NCI-H82 (cell line): ENCODE results near the gene FCGR3B.
A peak's percentile ranks its signal among the peaks of the same experiment; 100 is the strongest.
"Not testable (repeated sequence)": the region's sequence is repeated elsewhere in the genome, so short reads cannot be mapped to it uniquely, and the experiment has no call there.

Experiments used
- DNase-seq: peaks from one replicate; lab custom pipeline; 2025; lab: John Stamatoyannopoulos, UW

Gene FCGR3B

DNA sequence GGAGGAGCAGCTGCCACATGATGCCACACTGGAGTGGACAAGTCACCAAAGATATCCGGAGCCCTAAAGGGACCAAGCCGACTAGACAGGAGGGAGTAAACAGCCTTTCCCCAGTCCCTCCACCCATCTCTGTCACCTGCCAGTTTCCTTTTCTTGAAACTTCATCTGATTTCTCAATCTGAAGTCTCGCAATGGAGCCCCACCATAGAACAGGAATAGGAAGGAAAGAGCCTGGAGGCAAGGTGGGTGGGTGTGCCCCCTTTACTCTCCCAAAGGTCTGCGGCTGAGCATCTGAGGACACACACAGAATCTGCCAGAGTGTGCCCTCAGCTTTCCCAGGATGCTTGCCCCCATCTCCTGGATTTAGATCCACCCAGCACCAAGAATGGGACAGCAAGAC, at the start of gene FCGR3B:
TSS of gene FCGR3B (minus strand) at position 101 of the 400 bp plus-strand sequence. CDS start at position 19, 82 bp downstream.
- DNase-seq, result no peak

DNA sequence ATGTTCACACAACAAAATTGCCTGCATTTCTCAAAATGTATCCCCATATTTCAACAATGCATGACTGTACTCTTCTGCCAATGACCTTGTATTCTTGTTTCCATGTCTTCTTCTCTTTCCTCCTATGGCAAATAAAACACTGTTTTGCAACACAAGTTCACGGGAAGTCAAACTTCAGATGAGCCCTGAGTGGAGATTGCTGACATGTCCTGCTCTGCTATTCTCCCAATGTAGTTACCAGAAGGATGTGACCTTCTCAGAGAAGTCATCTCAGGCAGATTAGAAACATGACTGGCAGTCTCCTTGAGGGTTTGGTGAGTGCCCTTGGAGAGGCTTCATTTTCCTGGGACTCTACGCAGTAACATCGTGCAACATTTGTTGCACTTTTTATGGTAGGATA, 47.5 kb upstream of the FCGR3B start:
- DNase-seq, result no peak

DNA sequence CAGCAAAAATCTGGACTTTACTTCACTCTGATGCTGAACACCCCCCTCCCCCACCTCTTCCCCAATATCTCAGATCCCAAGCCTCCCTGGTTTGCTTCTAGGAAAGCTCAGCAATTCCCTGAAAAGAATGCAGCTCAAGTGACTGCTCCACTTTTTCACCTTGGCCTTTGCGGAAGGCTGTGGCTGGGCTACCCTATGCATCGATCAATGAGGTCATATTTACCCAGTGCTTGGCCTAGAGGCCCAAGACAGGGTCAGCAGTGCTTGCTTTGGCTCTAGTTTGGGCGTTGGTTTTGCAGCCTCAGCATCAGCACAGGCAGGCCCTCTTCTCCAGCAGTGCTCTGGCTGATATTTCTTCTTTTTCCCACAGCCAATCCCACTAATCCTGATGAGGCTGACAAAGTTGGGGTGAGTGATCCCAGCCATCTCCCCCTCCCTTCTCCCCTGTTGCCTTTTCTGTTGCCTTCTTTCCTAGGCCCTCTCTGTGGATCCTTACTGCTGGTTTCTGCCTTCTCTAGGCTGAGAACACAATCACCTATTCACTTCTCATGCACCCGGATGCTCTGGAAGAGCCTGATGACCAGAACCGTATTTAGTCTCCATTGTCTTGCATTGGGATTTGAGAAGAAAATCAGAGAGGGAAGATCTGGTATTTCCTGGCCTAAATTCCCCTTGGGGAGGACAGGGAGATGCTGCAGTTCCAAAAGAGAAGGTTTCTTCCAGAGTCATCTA, 46.1 kb upstream of the FCGR3B start:
- DNase-seq, result no peak

DNA sequence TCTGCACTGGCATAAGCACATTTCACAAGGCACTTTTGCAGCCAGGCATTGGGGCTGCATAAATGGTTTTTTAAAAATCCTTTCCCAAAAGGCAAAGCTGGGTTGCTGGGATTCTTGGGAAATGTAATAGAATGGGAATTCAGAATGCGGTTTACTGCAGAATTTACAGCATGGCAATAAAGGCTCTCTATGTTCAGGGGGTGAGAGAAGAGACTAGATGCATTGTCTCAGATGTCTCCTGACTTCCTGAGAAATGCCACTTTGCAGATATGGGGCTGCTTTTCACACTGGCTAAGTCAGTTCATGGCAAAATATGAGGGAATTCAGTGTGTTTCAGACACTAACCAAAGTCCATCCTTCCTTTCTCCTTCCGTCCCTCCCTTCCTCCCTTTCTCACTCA, 45.5 kb upstream of the FCGR3B start:
- no peak for DNase-seq

DNA sequence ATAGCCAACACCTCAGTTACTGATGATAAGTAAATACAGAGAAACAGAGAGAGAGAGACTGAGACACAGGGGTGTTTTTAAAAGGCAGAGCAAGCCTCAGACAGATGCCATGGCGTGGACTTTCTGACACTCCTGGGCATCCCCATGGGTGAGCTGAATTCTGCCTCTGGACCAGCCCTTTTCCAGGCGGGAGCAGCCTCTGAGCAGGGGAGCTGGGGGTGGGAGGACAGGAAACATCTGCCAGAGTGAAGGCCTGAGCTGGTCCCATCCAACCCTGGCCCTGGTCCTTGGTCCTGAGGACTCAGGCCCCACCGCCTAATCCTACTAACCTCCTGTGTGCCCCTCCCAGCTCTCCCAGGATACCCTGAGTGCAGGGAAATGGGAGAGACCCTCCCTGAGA, 43.9 kb upstream of the FCGR3B start:
- DNase-seq, result not testable (repeated sequence)

DNA sequence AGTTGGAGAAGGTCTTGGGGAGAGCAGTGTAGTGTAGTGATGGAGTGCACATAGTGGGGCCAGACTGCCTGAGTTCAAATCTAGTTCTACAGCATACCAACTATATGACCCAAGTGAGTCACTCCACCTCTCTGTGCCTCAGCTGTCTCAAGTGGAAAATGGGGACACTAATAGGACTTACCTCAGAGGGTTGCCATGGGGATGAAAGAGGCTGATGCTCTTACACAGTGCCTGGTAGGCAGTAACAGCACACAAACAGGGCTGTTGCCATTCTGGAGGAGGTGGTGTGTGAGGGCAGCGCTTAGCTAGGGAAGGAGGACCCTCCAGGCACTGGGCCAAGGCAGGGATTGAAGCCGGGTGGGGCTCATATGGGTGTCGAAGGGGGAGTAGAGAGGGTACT, 43.5 kb upstream of the FCGR3B start:
- DNase-seq, result not testable (repeated sequence)

DNA sequence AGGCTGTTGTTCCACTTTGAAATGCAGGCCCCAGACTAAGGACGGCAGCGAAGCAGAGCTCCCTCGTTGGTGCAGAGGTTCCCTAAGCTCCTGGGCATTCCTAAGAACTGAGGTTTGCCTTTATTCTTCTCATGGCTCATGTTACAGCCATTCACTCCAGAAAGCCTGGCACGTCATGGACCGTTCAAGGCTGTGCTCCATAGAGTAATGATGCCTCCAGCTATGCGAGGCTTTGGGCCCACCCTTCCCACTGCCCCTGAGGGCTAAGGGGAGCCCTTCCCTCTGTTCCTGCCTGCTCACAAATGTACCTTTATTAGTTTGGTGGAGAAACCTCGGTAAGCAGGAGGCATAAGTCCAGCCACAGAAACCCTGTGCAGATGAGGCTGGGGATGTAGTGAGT, 42.5 kb upstream of the FCGR3B start:
- not testable (repeated sequence) for DNase-seq

DNA sequence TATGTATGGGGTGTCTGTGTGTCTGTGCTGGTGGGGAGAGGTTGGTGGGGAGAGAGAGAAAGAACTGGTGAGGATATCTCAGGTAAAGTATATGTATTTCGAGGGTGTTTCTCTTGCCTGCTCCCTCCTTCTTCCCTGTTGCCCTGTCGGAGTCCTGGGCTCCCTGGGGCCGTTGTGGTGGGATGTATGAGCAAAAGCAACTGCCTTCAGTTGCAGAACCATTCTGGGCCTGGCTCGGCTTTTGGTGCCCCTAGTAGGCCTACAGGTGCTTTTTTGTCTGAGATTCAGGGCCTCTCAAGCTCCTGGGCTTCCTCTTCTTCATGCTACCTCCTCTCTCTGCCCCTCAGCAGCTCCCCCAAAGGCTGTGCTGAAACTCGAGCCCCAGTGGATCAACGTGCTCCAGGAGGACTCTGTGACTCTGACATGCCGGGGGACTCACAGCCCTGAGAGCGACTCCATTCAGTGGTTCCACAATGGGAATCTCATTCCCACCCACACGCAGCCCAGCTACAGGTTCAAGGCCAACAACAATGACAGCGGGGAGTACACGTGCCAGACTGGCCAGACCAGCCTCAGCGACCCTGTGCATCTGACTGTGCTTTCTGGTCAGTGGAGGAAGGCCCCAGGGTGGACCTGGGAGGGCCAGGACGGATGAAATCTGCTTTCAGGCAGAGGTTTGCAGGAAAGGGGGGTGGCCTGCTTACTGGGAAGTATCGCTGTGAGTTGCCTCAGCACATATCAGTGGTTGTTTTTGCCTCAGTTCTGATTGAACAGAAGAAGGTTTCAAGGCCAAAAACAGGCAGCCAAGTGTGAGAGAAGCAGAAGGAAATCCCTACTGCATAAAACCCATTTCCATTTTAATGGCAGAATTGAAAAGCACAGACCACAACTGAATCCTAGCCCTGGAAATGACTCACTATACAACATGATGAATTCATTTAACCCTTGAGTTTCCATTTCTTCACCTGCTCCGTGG, 40.4 kb upstream of the FCGR3B start:
- not testable (repeated sequence) for DNase-seq

DNA sequence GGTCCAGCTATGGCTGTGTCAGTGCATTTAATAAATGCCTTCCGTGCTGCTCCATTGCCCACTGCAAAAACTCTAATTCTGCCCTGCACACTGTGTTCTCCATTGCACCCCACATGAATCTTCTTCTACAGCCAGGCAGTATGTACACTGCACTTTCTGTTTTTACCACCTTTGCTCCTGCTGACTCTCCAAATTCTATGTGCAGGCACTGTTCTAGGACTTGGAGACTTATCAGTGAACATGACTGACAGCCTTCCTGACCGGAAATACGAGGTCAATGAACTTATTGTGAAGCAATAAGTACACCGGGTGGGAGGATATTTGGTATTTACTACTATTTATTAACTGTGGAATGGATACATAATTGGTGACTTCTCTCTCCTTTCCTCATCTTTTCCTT, 33.7 kb upstream of the FCGR3B start:
- DNase-seq, result not testable (repeated sequence)

DNA sequence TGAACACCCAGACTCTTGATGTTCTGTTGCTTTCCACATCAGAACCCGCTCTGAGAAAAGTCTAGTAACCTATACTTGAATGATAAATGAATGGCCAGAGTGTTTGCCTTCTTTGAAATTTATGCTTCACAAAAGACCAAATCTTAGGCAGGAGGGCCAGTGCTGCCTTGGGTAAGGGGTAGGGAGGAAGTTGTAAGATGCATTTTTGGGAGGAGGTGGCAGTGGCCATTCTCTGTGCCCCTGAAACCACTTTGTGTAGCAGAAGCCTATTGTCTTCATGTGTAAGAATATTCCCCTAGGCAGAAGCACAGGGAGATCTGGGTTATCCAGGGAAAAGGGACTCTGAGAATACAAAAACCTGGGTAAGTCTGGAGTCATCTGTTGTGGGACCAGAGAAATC, 32.6 kb upstream of the FCGR3B start:
- DNase-seq, result not testable (repeated sequence)

DNA sequence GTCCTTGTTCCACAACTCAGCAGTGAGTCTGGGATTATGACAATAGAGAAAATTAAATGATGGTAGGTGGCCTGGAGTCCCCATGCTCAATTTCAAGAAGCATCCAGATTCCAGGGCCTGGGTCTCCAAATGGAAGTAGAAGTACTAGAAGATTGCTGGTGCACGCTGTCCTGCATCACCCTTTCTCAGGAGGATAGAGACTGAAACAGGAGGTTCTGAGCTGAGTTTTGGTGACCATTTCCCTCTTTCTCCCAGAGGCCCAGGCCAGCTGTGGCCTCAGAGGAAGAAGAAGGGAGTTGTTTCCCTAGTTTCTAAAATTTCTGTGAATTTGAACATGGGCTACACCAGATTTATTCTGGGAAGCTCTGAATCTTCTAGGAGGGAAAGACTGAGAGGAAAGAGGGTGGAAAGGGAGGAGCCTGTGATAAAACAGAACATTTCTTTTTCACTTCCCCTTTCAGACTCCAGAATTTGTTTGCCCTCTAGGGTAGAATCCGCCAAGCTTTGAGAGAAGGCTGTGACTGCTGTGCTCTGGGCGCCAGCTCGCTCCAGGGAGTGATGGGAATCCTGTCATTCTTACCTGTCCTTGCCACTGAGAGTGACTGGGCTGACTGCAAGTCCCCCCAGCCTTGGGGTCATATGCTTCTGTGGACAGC, 31.8 kb upstream of the FCGR3B start, which contains the start of gene FCGR2B:
TSS of gene FCGR2B (plus strand) at position 460 of the 656 bp plus-strand sequence. CDS start at position 559, 99 bp downstream.
- DNase-seq, result not testable (repeated sequence)

DNA sequence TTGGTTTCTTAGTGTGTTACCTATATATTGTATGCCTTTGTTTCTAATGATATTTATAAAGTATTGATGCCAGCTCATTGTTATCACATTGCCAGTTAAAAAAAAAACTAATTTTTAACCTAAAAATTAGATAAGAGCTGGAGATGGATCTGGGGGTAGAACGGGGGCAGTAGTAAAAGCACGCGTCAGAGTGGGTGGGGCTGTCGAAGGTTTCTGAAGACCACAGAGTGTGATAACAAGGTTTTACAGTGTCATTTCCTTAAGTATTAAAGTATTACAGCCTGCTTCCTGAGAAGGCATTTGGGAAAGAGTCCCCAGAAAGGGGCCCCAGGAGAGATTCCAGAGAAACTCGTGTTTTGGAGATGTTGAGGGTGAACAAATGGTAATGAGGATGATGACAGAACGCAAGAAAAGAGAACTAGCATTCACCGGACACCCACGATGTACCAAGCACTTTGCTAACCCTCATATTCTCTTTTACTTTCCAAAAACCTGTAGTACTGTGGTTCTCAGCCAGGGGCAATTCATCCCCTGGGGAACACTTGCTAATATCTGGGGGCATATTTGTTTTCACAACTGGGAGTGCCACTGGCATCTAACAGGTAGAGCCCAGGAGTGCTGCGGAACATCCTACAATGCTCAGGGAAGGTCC, 30.8 kb upstream of the FCGR3B start:
- DNase-seq, result not testable (repeated sequence)

DNA sequence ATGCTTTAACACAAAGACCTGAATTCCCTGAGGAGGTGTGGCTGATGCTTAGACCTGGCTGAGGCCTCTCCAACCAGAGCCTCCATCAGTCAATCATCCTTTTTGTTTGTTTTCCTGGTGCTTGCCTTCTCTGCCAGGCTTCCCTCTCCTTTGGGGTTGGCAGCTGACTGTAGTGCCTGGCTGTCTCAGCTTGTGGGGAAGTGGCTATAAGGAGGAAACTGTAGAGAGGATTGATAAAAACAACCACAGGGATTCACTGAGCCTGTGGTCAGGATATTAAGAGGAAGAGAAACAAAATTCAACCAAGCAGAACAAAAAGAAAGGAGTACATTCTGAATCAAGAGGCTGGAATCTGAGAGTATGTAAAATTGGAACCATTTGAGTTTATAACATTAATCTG, 27.5 kb upstream of the FCGR3B start:
- DNase-seq, result not testable (repeated sequence)

DNA sequence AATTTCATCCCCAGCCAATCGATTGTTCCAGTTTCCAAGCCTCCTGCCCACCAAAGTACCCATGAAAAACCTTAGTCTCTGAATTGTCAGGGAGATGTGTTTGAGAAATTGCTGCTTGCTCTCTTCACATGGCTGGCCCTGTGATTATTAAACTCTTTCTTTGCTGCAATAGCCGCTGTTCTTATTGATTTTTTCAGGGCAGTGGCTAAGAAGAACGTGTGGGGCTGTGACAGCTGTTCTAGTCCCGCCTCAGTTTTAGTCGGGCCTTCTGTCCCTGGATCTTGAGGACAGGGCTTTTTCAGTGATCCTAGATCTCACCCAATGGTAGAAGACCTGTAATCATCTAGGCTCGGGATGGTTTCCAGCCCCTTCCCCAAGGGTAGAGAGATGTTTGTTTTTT, 23.0 kb upstream of the FCGR3B start:
- peak; percentile 51 for DNase-seq

DNA sequence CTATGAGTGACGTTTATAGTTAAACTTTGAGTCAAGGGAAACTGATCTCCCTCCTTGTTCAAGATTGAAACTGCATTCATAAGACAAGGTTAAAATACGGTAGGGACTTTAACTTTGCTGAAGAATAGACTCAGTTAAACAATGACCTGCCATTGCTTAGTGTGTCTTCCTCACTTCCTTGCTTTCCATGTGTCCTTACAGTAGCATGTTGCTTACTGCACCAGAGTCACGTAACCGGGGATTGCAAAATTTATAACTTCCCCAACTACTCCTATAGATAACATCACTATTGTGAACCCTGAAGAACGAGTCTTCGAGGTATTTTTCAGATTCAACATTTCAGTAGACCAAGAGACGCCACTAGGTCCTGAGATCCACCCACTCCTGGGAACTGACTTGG, 22.6 kb upstream of the FCGR3B start:
- not testable (repeated sequence) for DNase-seq

DNA sequence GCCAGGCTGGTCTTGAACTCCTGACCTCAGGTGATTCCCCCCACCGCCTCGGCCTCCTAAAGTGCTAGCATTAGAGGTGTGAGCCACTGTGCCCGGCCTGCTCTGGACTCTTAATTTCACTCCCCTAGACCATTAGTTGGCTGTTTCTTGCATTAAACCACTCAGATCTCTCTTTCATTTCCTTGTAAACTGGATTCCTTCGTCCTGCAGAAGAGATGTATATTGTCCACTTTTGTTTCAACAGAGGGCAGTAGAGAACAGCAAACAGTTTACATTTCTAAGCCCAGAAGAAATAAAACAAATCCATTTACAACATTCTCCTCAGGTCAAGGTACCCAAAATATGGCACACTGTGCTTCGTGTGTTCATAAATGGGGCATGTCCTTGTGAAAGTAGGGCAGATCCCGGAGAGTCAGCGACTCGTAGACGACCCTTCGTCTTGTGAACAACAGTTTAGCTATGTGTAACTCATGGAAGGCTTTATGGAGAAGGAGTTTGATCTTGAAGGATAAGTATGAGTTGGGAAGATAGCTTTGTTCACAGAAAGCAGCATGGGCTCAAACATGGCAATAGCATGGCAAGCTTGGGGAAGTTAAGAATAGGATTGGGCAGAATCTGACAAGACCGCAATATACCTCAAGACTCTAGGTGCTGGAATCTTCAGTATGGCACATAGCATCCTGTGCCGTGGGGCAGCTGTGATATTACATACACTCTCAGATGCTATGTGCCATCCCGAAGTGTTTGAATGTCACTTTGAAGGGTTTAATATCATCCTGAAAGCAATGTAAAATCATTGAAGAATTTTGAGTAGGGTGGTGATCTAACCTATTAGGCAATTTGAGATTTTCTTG, 16.8 kb upstream of the FCGR3B start:
- DNase-seq, result peak; percentile 27

DNA sequence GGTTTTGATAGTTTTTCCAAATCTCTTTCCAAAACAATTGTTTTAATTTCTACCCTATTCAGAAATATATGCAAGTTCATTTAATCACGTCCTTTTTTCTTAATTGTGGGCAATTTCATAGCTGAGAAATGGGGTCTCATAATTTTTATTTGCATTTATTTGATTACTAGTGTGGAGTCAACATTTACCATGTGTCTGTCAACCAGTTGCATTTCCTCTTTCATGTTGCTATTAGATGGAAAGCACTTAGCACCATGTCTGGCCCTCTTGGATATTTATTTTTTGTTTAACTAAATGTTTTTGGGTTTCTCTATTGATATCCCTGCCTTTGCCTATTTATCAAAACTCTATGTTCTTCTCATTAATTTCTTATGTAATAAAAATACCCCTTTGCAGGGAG, 13.9 kb upstream of the FCGR3B start:
- DNase-seq, result not testable (repeated sequence)

DNA sequence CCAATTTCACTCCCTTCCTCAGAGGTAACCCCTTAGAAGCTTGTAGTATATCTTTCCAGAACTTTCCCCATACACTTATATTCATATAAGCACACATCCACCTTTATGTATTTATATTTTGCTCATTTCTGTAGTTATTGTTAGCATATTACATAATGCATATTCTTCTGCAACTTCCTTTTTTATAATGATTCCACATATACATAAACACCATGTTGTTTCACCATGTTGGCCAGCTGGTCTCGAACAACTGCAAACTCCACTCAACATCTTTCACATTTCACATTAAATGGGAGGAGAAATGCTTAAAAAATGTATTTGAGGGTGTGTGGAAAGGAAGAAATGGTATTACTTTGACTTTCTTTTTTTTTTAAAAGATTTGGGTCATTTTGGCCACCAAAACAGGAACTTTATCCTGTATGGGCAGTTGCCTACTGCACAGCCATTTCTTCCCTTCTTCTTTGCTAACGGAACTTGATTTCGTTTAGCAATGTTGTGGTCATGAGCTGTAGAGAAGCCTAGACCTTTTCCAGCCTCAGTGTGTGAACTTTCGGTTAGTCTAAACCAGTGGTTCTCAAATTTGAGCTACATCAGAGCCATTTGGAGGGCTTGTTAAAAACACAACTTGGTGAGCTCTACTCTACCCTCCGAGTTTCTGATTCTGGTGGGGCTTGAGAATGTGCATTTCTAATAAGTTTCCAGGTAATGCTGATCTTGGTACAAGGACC, 12.7 kb upstream of the FCGR3B start:
- DNase-seq, result not testable (repeated sequence)

DNA sequence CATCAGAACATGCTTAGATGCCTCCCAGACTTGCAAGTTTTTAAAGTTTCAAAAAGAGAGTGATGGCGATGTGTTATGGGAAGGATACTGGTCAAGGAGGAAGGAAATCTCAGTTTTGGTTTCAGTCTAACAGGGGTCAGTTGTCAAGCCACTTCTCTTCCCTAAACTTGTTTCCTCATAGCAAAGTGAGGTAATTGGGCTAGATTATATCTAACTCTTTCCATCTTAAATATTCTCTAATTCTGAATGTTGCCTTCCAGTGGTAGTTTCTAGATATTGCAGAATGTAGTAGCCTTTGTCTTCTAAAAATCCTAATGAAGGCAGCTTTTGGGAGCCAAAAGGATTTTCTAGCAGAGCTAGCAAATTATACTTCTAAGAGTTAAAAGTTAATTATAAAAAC, 11.7 kb upstream of the FCGR3B start:
- DNase-seq, result not testable (repeated sequence)

DNA sequence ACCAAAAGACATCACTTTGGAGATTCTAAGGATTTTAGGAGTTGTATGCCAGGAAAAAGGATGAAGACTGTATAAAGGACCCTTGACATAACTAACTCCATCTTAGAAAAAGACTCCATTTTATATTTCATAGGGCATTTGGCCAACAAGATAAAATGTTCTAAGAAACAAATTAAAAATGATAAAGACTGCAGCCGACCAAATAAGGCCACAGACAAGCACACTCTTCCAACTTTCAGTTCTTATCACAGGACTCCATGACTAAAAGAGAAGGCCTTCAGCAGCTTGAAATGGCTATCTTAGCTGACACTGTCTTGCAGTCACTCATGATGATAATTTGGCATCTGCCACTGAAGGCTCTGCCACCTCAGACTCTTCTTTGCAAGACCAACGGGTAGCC, 8.2 kb upstream of the FCGR3B start:
- not testable (repeated sequence) for DNase-seq
